Measurements from ENCODE around the gene CBX2.
"Not testable (repeated sequence)": the region's sequence is repeated elsewhere in the genome, so short reads cannot be mapped to it uniquely, and the experiment has no call there.

CBX2 gene

DNA sequence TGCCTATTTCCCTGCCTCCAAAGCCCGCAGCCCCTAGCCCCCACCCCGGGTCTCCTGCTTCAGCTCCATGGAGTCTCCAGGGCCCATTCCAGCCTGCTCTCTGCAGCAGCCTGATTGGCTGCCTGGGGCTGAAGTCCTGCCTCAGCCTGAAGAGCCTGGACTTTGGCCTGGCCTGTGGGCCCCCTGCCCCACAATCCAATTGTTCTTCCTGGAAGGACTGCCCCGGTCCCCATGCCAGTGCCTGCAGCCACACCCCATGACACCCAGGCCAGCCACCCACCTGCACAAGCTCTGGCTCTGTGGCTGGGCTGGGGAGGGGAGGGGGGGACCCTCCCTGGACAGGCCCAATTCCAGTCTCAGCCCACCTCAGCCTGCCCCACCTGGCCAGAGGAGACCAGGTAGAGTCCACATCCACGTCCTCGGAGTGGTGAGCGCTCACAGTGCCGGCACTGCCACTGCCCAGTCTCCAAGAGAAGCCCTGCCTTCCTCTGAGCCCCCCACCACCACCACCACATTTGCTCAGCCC is 34.9 kb upstream of the CBX2 start:
- no peak for DNase-seq (ENCODE audit: low read depth, low spot score)

DNA sequence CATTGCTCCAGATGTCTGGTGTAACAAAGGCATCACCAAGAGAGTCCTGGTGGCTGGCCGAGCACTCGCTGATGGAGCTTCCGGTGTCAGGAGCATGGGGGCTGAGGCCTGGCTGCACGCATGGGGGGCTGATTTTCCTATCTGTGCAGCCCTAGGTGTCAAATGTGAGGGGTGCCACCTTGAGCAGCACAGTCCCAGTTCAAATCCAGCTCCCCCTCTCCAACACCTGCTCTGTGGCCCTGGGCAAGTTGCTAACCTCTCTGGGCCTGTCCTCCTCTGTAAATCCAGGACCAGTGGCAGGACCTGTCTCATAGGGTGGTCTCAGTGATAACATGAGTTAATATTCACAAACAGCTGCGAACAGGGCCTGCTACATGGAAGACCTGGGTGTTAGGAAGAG is 34.3 kb upstream of the CBX2 start:
- no peak for DNase-seq (ENCODE audit: low read depth, low spot score)

DNA sequence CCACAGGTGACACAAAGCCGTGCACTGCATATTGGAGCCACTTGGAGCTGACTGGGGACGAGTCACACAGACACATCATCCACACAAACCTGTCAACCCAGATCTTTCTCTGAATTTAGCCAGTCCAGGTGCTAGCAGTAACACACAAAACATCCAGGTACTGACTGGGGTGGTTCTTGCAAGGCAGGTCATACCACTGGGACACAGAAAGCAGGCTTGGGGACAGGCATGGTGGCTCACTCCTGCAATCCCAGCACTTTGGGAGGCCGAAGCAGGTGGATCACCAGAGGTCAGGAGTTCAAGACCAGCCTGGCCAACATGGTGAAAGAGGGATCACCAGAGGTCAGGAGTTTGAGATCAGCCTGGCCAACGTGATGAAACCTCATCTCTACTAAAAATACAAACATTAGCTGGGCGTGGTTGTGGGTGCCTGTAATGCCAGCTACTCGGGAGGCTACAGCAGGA is 32.3 kb upstream of the CBX2 start:
- no peak for DNase-seq (ENCODE audit: low read depth, low spot score)

DNA sequence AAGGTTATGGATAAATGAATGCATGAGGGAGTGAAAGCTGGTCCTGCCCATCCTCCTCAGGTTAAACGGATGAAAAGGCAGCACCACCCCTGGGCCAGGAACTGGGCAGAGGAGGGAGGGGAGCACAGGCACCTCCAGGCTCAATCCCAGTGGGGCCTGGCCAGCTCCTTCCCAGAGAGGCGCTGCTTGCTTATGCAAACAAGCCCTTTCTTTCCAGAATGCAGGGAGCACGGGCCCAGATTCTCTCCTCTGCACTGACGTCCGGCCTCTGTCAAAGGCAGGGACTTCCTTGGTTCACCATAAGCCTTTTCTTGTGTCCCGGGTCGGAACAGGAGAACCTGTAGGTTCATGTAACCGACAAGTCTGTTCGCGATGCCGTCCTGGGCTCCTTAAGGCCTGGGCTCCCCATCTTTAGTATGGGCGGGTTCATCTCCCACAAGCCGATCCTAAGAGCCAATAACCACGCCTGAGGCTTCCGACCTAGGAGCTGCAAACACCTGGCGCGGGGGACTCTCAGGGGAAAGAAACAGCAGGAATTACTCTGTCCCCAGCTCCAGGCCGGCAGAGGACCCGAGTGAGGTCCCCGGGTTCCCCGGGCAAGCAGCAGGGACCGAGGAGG is 30.9 kb upstream of the CBX2 start:
- DNase-seq (ENCODE audit: low read depth, low spot score), result no peak

DNA sequence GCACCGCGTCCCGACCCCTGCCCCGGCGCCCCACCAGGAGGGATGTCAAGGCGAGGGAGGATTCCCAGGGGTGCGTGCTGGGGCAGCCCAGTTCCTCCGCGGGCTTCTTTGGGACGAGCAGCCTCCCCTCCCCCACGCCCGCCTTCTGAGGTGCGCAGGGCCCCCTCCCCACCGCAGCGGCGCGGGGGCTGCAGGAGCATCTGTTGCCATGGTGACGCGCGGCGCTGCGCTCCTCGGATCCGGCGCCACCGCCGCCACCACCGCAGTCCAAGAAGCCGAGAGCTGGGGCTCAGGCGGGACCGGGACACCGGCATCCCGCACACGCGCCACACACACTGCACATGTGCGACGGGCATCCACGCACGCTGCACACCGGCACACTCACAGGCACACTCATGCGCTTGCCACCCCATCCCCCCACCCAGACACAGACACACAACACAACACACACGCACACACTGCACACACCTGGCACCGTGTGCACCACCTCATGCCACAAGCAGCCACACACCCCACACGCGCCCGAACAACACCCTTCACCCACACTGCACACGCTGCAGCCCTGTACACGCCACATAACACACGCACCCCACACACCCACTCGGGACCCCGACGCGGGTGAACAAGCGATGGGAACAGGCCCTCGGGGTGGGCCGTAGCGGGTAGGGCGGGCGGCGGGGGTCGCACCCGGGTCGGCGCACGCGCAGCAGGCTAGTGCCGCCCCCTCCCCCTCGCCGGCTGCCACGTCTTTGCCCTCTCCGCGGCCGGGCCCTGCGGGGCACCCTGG is 30.2 kb upstream of the CBX2 start:
- DNase-seq (ENCODE audit: low read depth, low spot score), result no peak

DNA sequence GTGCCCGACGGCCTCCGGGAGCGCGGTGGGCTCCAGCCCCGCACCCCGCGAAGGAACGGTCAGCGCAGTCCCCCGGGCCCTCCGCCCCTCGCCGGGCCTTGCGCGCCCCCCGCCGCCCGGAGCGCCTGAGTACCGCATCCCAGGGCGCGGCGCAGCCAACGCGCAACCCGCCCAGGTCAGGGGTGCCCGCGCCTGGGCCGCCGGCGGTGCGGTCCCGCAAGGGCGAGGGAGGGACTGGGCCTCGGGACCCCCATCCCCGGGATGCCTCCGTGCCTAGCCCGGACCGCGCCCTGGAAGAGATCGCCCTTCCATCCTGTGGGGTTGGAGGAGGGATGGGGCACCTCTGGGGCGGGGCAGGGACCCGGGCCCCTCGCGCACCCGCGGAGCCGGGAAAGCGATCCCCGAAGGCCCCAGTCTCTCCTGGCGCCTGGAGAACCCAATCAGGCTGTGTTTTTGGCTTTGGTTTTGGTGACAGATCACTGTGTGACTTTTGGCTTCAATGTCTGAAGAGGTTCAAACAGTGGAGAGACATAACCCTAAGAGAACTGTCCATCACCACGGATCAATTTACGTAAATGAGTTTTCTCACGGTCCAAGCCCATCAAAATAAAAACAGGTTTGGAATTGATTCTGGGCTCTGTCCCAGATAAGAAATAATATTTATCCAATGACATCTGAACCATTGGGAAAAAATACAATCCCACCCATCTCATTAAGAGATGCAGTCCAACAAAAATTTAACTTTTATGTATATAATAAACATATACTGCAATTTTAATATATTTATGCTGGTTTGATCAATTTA is 29.5 kb upstream of the CBX2 start:
- no peak for DNase-seq (ENCODE audit: low read depth, low spot score)

DNA sequence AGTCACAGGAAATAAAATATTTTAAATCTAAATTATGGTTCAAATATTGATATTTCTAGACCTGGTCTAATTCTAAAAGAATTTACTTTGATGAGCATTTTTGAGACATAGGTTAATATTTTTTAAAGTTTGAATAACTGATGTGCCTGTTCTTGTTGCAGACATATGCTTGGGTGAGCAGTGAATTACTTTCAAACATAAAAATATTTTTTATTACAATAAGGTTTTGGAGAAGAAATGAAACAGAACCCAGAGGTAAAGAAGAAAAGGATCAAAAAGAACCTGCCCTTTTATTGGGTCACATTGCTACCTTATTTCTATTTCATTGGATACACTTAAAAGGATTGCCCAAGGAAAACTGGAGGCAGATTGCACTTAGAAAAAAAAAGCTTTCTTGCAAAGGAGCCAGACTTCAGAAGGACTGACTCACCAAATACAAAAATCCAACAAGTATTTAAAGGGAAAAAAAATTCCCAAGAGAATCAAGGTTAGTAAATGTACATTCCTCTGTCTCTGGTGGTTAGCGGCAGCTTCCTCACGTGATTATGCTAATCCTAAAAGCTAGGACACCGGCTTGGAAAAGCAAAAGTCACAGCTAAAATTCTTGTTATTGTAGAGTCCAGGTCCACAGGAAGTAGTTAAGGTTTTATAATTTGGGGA is 28.7 kb upstream of the CBX2 start:
- no peak for DNase-seq (ENCODE audit: low read depth, low spot score)

DNA sequence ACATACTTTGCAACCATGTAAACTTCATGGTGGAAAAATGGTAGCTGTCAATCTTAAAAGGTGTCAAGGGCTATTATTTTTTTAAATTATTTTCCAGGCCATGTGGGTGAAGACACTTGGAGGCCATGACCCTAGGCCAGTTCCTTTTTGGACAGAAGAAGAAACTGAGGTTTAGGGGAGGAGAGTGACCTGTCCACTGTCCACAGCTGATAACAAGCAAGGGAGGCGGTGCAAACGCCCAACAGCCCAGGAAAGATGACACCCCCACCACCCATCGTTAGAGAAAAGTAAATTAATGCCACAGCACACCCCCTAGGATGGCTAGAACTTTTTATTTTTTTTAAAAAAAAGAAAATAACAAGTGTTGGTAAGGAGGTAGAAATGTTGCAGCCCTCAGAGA is 28.0 kb upstream of the CBX2 start:
- DNase-seq (ENCODE audit: low read depth, low spot score), result no peak

DNA sequence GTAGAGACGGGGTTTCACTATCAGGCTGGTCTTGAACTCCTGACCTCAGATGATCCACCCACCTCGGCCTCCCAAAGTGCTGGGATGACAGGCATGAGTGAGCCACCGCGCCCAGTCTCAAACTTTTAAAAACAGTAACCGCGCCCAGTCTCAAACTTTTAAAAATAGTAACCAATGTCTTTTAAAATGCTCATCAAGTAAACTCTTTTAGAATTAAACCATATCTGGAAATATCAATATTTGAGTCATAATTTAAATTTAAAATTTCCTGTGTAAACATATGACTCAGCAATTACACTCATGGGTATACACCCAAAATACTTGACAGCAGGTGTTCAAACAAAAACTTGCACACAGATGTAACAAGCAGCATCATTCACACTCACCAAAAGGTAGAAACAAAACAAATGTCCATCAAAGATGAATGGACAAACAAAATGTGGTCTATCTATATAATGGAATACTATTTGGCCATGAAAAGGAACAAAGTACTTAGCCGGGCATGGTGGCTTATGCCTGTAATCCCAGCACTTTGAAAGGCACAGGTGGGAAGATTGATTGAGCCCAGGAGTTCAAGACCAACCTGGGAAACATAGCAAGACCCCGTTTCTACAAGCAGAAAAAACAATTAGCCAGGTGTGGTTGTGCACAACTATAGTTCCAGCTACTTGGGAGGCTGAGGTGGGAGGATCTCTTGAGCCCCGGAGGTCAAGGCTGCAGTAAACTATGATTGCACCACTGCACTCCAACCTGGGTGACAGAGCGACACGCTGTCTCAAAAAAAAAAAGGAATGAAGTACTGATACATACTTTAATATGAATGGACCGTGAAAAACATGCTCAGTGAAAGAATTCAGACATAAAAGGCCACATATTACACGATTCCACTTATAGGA is 27.1 kb upstream of the CBX2 start:
- no peak for DNase-seq (ENCODE audit: low read depth, low spot score)

DNA sequence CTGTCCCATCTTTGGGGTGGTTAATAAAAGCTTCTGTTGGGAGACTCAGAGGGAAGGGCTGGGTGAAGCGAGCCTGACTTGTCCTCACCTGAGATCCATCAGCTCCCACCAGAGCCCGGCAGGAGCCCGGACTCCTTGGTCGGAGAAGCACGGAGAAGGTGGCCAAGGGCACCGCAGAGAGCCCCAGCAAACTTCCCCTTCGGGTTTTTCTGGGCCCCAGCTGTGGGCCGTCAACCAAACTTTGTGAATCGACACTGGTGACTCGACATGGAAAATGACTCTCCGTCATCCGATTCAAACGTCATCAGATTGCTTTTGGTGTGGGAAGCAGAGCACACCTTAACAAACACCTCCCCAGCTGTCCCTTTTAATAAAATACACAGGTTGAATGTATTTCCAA is 25.8 kb upstream of the CBX2 start:
- DNase-seq (ENCODE audit: low read depth, low spot score), result no peak

DNA sequence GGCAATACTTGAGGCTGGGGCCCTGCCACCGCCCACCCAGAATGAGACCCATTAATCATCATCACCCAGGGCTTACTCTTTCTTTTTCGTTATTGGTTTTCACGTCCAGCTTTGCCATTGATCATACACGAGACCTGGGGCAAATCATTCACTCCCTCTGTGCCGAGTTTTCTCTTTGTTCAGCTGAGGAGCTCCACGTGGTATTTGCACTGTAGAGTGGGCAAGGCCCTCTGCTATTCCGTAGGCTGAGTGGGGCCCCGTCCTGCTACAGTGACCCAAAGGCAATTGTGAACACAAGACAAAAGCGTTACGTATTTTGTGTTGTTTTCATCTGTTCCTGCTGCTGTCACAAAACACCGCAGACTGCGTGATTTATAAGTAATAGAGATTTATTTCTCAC is 23.6 kb upstream of the CBX2 start:
- DNase-seq (ENCODE audit: low read depth, low spot score), result no peak

DNA sequence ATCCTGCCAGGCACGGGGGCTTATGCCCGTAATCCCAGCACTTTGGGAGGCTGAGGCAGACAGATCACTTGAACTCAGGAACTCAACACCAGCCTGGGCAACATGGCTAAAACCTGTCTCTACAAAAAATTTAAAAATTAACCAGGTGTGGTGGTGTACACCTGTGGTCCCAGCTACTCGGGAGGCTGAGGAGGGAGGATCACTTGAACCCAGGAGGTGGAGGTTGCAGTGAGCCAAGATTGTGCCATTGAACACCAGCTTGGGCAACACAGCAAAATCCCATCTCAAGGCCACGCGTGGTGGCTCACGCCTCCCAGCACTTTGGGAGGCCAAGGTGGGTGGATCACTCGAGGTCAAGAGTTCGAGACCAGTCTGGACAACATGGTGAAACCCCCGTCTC is 23.0 kb upstream of the CBX2 start:
- not testable (repeated sequence) for DNase-seq (ENCODE audit: low read depth, low spot score)

DNA sequence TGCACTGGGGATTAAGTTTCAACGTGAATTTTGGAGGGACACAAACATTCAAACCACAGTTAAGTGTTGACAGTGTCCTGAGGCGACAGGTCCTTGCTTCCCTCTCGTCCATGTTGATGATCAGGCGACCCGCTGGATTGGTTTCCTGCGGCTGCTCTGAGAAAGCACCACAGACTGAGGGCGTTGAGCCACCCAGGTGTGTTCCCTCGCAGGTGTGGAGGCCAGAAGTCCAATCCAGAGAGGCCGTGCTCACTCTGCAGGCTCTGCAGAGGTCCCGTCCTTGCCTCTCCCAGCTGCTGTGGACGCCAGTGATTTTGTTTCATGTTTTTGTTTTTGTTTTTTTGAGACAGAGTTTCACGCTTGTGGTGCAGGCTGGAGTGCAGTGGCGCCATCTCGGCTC is 22.4 kb upstream of the CBX2 start:
- no peak for DNase-seq (ENCODE audit: low read depth, low spot score)

DNA sequence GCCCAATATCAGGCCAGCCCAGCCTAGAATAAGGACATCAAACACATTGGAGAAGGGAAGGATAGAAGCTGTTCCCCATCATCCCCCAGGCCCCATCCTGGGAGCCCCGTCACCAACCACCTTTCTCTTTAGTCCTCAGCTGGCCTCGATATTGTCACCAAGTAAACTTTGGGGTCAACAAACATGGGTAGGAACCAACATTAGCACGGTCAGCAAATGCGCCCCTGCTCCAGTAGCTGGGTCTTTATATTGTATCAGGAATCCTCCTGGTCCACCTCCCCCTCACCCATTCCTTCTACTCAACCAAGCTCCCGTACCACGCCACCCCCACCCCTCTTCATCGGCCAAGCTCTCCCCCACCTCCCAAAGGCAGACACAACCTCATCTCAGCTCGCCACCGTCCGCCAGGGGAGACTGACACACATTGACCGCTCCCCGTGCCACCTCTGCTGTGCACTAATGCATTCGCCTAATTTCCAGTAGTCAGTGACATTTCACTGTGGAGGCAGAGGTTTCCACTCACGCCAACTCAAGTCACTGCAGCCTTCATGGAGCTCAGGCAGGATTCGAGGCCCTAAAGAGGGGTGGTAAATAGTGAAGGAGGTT is 20.7 kb upstream of the CBX2 start:
- DNase-seq (ENCODE audit: low read depth, low spot score), result no peak

DNA sequence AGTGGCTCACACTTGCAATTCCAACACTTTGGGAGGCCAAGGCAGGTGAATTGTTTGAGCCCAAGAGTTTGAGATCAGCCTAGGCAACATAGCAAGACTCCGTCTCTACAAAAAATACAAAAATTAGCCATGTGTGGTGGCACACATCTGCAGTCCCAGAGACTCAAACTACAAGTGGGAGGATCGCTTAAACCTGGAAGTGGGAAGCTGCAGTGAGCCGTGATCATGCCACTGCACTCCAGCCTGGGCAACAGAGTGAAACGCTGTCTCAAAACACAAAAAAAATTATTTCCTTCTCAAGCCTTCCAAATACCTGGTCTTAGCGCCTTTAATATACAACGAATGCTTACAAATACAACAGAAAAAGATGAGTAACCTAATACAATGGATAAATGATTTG is 19.7 kb upstream of the CBX2 start:
- DNase-seq (ENCODE audit: low read depth, low spot score), result no peak

DNA sequence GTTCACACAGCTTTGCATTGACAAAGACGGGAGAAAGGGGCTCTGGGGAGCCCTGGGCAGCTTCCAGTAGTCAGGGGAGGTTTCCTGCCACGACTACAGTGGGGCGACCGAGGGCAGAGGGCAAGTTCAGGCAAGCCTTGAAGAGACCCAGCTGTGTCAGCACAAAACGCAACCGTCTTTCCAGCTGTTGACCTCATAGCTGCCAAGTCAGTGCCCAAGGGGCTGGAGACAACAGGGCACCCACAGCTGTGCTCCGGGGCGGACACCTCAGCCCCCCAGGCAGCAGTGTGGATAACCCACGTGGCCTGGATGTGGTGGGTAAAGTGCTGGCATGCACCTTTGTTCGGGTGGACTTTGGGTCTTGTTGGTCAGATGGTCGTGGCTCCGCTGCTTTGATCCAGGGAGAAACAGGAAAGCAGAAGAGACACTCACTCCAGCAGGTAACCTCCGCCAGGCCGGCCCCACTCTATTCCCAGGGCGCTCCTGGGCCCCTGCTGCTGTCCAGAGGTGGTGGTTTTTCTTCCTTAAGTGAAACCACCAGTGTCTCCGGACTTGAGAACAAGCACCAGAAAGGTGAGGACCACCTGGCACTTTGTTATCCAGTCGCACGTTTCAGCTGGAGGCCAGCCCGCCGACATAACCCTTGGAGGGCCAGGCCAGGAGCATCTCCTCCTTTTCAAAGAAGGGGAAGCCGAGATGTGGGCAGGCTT is 17.6 kb upstream of the CBX2 start:
- no peak for DNase-seq (ENCODE audit: low read depth, low spot score)

DNA sequence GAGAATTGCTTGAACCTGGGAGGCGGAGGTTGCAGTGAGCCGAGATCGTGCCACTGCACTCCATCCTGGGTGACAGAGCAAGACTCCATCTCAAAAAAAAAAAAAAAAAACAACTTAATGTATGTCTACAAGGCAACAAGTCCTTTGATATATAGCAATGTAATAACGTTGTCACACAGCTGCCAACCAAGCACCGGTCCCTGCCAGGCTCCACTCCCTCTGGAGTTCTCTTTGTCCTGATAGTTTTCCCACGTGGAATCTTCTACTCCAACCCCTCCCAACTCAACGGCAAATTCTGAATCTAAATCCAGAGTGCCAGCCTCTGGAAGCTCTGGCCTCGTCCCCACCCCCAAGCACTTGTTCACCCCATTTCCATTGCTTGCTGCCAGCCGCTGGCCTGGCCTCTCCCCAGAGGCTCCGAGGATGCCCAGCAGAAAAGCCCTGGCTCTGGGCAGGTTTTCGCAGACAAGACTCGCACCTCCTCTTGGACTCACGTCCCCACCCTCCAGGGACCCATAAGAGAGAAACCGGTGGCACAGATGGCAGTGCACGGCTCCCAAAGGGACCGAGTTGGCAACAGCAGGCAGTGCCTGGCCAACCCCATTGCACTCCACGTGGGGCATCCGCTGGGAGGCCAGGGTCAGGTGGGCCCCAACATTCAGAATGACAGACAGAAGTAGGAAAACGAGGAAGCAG is 15.9 kb upstream of the CBX2 start:
- DNase-seq (ENCODE audit: low read depth, low spot score), result no peak

DNA sequence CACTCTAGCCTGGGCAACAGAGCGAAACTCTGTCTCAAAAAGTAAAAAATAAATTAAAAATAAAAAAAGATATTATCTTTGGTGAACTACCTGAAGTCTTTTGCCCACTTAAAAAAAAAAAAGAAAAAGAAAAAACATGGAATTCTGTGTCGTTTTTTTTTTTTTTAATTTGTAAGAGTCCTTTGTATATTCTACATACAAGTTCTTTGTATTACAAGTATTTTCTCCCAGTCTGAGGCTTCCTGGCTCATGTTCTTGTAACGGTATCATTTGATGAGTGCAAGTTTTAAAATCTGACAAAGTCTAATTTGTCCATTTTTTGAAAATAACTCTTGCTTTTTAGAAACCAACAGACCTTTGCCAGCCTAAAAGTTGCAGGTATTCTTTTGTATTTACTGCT is 12.2 kb upstream of the CBX2 start:
- no peak for DNase-seq (ENCODE audit: low read depth, low spot score)

All from activated CD4-positive, CD25-positive, alpha-beta regulatory T cell treated with anti-CD3 and anti-CD28 coated beads, Interleukin-2, amount 50 U/mL, for 16 hours (primary cell).